ENCODE results near the gene PIEZO2.

The PIEZO2 gene

GRCh38 chr18:11064106-11064505 lies 85.3 kb downstream of the PIEZO2 start:
- no peak for DNase-seq

GRCh38 chr18:11055721-11056120 lies 93.6 kb downstream of the PIEZO2 start:
- no peak for DNase-seq

- DNase-seq = no peak
Observed at GRCh38 chr18:11054497-11054896, 94.9 kb downstream of the PIEZO2 start.

- DNase-seq = no peak
Observed at GRCh38 chr18:11053293-11053692, 96.1 kb downstream of the PIEZO2 start.

- DNase-seq = no peak
Observed at GRCh38 chr18:11052800-11053199, 96.6 kb downstream of the PIEZO2 start.

- no peak for DNase-seq
Observed at GRCh38 chr18:11051462-11051861, 97.9 kb downstream of the PIEZO2 start.

- DNase-seq = no peak
Observed at GRCh38 chr18:11050966-11051365, 98.4 kb downstream of the PIEZO2 start.

GRCh38 chr18:11047817-11048216 lies 101.6 kb downstream of the PIEZO2 start:
- DNase-seq = no peak

- DNase-seq = no peak
Observed at GRCh38 chr18:11047156-11047555, 102.2 kb downstream of the PIEZO2 start.

- DNase-seq = no peak
Observed at GRCh38 chr18:11046140-11046539, 103.2 kb downstream of the PIEZO2 start.

GRCh38 chr18:11043694-11044093 lies 105.7 kb downstream of the PIEZO2 start:
- no peak for DNase-seq

- no peak for DNase-seq
Observed at GRCh38 chr18:11042247-11042646, 107.1 kb downstream of the PIEZO2 start.

- DNase-seq = peak; percentile 18
Observed at GRCh38 chr18:11040823-11041656, 108.3 kb downstream of the PIEZO2 start.

GRCh38 chr18:11040359-11040758 lies 109.0 kb downstream of the PIEZO2 start:
- no peak for DNase-seq

GRCh38 chr18:11037533-11038240 lies 111.7 kb downstream of the PIEZO2 start:
- DNase-seq = no peak

- DNase-seq = no peak
Observed at GRCh38 chr18:11035814-11036495, 113.4 kb downstream of the PIEZO2 start.

GRCh38 chr18:11035376-11035775 lies 114.0 kb downstream of the PIEZO2 start:
- no peak for DNase-seq

GRCh38 chr18:11034884-11035283 lies 114.5 kb downstream of the PIEZO2 start:
- no peak for DNase-seq

- DNase-seq = no peak
Observed at GRCh38 chr18:11033503-11033902, 115.9 kb downstream of the PIEZO2 start.

- no peak for DNase-seq
Observed at GRCh38 chr18:11031966-11032365, 117.4 kb downstream of the PIEZO2 start.

- no peak for DNase-seq
Observed at GRCh38 chr18:11029021-11029420, 120.3 kb downstream of the PIEZO2 start.

- no peak for DNase-seq
Observed at GRCh38 chr18:11027862-11028261, 121.5 kb downstream of the PIEZO2 start.

- DNase-seq = no peak
Observed at GRCh38 chr18:11025671-11026070, 123.7 kb downstream of the PIEZO2 start.

Measured in CD4-positive, alpha-beta T cell treated with Interleukin-12 subunit alpha and Interleukin-12 subunit beta, for 1 hour (primary cell).